GM12891 (cell line): ENCODE measurements around the gene UBE2I.
"Not testable (repeated sequence)": the region's sequence is repeated elsewhere in the genome, so short reads cannot be mapped to it uniquely, and the experiment has no call there.

Experiments used
- PAX5 ChIP-seq: IDR thresholded peaks from 2 replicates; pipeline ENCODE4 v1.6.1; 2011; ENCODE audit warnings: low read length, moderate library complexity, mild to moderate bottlenecking; ENCODE audit not compliant: insufficient read depth, severe bottlenecking
- POLR2A ChIP-seq: IDR thresholded peaks from 2 replicates; pipeline ENCODE4 v1.6.1; 2011; ENCODE audit warnings: low read depth, low read length, control low read depth
- POLR2AphosphoS5 ChIP-seq: IDR thresholded peaks from 2 replicates; pipeline ENCODE4 v1.6.1; 2011; ENCODE audit warnings: low read depth, low read length, control low read depth
- TAF1 ChIP-seq: IDR thresholded peaks from 2 replicates; pipeline ENCODE4 v1.6.1; 2011; ENCODE audit warnings: low read depth, low read length, control low read depth

DNA sequence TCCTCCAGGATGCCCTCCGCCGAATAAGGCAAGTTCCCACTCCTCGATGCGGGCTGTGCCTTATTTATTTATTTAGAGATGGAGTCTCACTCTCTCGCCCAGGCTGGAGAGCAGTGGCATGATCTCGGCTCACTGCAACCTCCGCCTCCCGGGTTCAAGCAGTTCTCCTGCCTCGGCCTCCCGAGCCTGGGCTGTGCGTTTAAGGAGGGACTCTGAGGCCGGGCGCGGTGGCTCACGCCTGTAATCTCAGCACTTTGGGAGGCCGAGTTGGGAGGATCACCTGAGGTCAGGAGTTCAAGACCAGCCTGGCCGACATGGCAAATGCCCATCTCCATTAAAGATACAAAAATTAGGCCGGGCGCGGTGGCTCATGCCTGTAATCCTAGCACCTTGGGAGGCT, 18.7 kb downstream of the UBE2I start:
- not testable (repeated sequence) for TF ChIP-seq POLR2A, POLR2AphosphoS5, PAX5, TAF1
